PC-3 (cell line): ENCODE measurements around the gene USP40. TPM values are rescaled to one million over a fixed set of nuclear protein-coding genes. Genes with fewer than 3 reads are reported as not detected.

Experiments
- ATAC-seq: fragments of 200-7000 bp; cut with Tn5 transposase; 2 replicates; pipeline ENCODE4 v1.9.1; 2020; ENCODE audit warnings: mild to moderate bottlenecking, moderate library complexity
- BruUV-seq: library from RNA; stranded (reverse); fragments of 400-500 nt; replicated peaks from 2 replicates; lab custom pipeline; 2021; lab: Mats Ljungman, UMichigan
- CTCF ChIA-PET: fragments of 300-600 bp; sonication (Branson Sonifier 250); formaldehyde crosslinking; loops from one replicate; lab custom pipeline; 2022; ENCODE audit warnings: antibody characterized with exemption; lab: Charles Lee
- POLR2A ChIA-PET: fragments of 300-600 bp; sonication (Branson Sonifier 250); formaldehyde crosslinking; loops from one replicate; lab custom pipeline; 2022; ENCODE audit warnings: antibody characterized with exemption; ENCODE audit not compliant: unreplicated experiment; lab: Charles Lee
- DNase-seq: peaks from one replicate; pipeline ENCODE4 v3.0.0-alpha.2; 2015
- H2AFZ ChIP-seq: fragments of 300-600 bp; sonication (generic); 2 replicates; pipeline ENCODE4 v1.6.0; 2016; ENCODE audit warnings: antibody characterized with exemption, low read length
- H3F3A ChIP-seq: fragments of 300-600 bp; sonication (generic); one replicate; pipeline ENCODE4 v1.6.0; 2017; ENCODE audit warnings: antibody characterized with exemption, low read length, control low read depth, mild to moderate bottlenecking; ENCODE audit not compliant: unreplicated experiment
- H3K27ac ChIP-seq: fragments of 300-600 bp; sonication (generic); 2 replicates; pipeline ENCODE4 v1.5.1; 2016; ENCODE audit warnings: mild to moderate bottlenecking, low read length
- H3K27me3 ChIP-seq: fragments of 300-600 bp; sonication (generic); 2 replicates; pipeline ENCODE4 v1.6.1; 2016; ENCODE audit warnings: low read length, mixed read lengths
- H3K36me3 ChIP-seq: fragments of 300-600 bp; sonication (generic); 2 replicates; pipeline ENCODE4 v1.6.1; 2016; ENCODE audit warnings: low read depth, mixed run types, low read length, mixed read lengths
- H3K4me1 ChIP-seq: fragments of 300-600 bp; sonication (generic); 2 replicates; pipeline ENCODE4 v1.5.1; 2016; ENCODE audit warnings: low read length; ENCODE audit not compliant: insufficient read depth
- H3K4me2 ChIP-seq: fragments of 300-600 bp; sonication (generic); 2 replicates; pipeline ENCODE4 v1.6.0; 2016; ENCODE audit warnings: low read length
- H3K4me3 ChIP-seq: fragments of 300-600 bp; sonication (generic); 2 replicates; pipeline ENCODE4 v1.5.1; 2016; ENCODE audit warnings: mild to moderate bottlenecking, low read length, mixed read lengths
- H3K79me2 ChIP-seq: fragments of 300-600 bp; sonication (generic); 2 replicates; pipeline ENCODE4 v1.6.1; 2017; ENCODE audit warnings: low read length, mixed read lengths
- H3K9ac ChIP-seq: fragments of 300-600 bp; sonication (generic); 2 replicates; pipeline ENCODE4 v1.6.0; 2016; ENCODE audit warnings: mild to moderate bottlenecking, low read length
- H3K9me2 ChIP-seq: fragments of 300-600 bp; sonication (generic); replicated peaks from 2 replicates; pipeline ENCODE4 v1.6.1; 2016; ENCODE audit warnings: mixed run types, low read length, mixed read lengths
- H3K9me3 ChIP-seq: fragments of 300-600 bp; sonication (generic); 2 replicates; pipeline ENCODE4 v1.6.1; 2016; ENCODE audit warnings: low read length, mixed read lengths
- H4K20me1 ChIP-seq: fragments of 300-600 bp; sonication (generic); 2 replicates; pipeline ENCODE4 v1.6.1; 2016; ENCODE audit warnings: low read length, mixed read lengths
- EZH2 ChIP-seq: fragments of 300-600 bp; sonication (generic); IDR thresholded peaks from one replicate; pipeline ENCODE4 v1.6.1; 2017; ENCODE audit warnings: antibody characterized with exemption, mild to moderate bottlenecking, low read length; ENCODE audit not compliant: unreplicated experiment
- EZH2phosphoT487 ChIP-seq: fragments of 300-600 bp; sonication (generic); IDR thresholded peaks from 2 replicates; pipeline ENCODE4 v1.6.1; 2018; ENCODE audit warnings: mild to moderate bottlenecking, antibody characterized with exemption, low read length, borderline replicate concordance
- intact Hi-C: fragments of 100-400 bp; cut with micrococcal nuclease; formaldehyde crosslinking; loops from 2 replicates; pipeline ENCODE4 v1.9.0; 2023
- total RNA-seq: library from RNA; depleted of rRNA; stranded (reverse); fragments of >200 nt; gene quantifications from 2 replicates; pipeline ENCODE4 v1.2.3, GENCODE V29; 2014
- TF ChIP-seq, protein P1 (sequence below): fragments of 300-600 bp; sonication (generic); conservative IDR thresholded peaks from 2 replicates; pipeline ENCODE4 v1.5.1; 2017; ENCODE audit warnings: antibody characterized with exemption, low read depth, mild to moderate bottlenecking, low read length

Gene USP40
- total RNA-seq, 1 experiment from 2014 or later: 32.1 TPM

- no peaks in the 10 kb centered on the region for H4K20me1 ChIP-seq
- no peak overlapping the region for H3K9ac ChIP-seq
- no peak overlapping the region for H3K4me3 ChIP-seq
- H3K27ac ChIP-seq: no peak overlapping the region
- peak; percentile 84 for ATAC-seq
- CTCF ChIA-PET: no interaction called here
- H3K27me3 ChIP-seq: no peaks in the 10 kb centered on the region
- intact Hi-C loops: no loop called here
- POLR2A ChIA-PET: interaction anchor here (0.6 to 0.7 kb wide), 2 partner anchors 17 to 47 kb away, joined by 3 to 5 read pairs; no protein-coding TSS in a partner anchor
- H3K79me2 ChIP-seq: no peaks in the 10 kb centered on the region
- no peak for DNase-seq
- H3K36me3 ChIP-seq: peaks cover 21% of the 10 kb centered on the region
- H2AFZ ChIP-seq: no peak overlapping the region
- no peaks in the 10 kb centered on the region for H3F3A ChIP-seq
- TF ChIP-seq, protein P1, sequence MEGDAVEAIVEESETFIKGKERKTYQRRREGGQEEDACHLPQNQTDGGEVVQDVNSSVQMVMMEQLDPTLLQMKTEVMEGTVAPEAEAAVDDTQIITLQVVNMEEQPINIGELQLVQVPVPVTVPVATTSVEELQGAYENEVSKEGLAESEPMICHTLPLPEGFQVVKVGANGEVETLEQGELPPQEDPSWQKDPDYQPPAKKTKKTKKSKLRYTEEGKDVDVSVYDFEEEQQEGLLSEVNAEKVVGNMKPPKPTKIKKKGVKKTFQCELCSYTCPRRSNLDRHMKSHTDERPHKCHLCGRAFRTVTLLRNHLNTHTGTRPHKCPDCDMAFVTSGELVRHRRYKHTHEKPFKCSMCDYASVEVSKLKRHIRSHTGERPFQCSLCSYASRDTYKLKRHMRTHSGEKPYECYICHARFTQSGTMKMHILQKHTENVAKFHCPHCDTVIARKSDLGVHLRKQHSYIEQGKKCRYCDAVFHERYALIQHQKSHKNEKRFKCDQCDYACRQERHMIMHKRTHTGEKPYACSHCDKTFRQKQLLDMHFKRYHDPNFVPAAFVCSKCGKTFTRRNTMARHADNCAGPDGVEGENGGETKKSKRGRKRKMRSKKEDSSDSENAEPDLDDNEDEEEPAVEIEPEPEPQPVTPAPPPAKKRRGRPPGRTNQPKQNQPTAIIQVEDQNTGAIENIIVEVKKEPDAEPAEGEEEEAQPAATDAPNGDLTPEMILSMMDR: no peak
- no peaks in the 10 kb centered on the region for H3K9me2 ChIP-seq
- H3K4me2 ChIP-seq: no peak overlapping the region
- BruUV-seq: no TSS peak
- H3K4me1 ChIP-seq: peaks cover 16% of the 10 kb centered on the region
- no peaks in the 10 kb centered on the region for H3K9me3 ChIP-seq
Observed at GRCh38 chr2:233495503-233496496, 70.8 kb downstream of the USP40 start.

DNA sequence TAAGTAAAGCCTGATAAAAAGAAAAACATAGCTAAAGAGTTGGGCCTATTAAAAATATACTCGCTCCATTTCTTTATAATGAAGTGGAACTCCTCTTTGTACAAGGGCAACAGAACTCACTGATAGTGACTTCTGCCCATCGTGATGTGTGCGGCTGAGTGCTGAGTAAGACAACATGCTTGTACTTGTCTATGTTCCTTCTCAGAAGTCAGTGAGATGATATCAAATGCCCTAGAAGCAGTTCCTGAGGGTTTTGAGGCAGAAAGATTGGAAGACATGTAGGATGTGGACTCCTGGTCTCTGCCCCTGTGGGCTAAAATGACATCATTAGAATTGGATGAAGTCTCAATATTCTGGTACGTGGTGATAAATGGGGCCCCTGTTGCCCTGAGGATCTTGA lies 73.8 kb downstream of the USP40 start:
- H3F3A ChIP-seq: peaks cover 5% of the 10 kb centered on the region
- H3K4me3 ChIP-seq: no peak overlapping the region
- intact Hi-C loops: no loop called here
- TF ChIP-seq EZH2: no peak
- no peak for TF ChIP-seq EZH2phosphoT487
- TF ChIP-seq, protein P1: no peak
- no peaks in the 10 kb centered on the region for H3K9me3 ChIP-seq
- no peak overlapping the region for H3K27ac ChIP-seq
- BruUV-seq: no TSS peak
- DNase-seq: no peak
- no peak overlapping the region for H3K9ac ChIP-seq
- H3K27me3 ChIP-seq: no peaks in the 10 kb centered on the region
- H3K4me1 ChIP-seq: peaks cover 19% of the 10 kb centered on the region
- CTCF ChIA-PET: no interaction called here
- H3K36me3 ChIP-seq: peaks cover 24% of the 10 kb centered on the region
- no peaks in the 10 kb centered on the region for H3K9me2 ChIP-seq
- no peak overlapping the region for H2AFZ ChIP-seq
- H3K79me2 ChIP-seq: no peaks in the 10 kb centered on the region
- no peak for ATAC-seq
- POLR2A ChIA-PET: no interaction called here
- no peaks in the 10 kb centered on the region for H4K20me1 ChIP-seq
- H3K4me2 ChIP-seq: no peak overlapping the region

- no peaks in the 10 kb centered on the region for H3K9me2 ChIP-seq
- H3K27ac ChIP-seq: no peak overlapping the region
- POLR2A ChIA-PET: no interaction called here
- H3K4me2 ChIP-seq: no peak overlapping the region
- no peak overlapping the region for H2AFZ ChIP-seq
- DNase-seq: no peak
- H3K27me3 ChIP-seq: no peaks in the 10 kb centered on the region
- H3K9ac ChIP-seq: no peak overlapping the region
- peaks cover 24% of the 10 kb centered on the region for H3K4me1 ChIP-seq
- BruUV-seq: no TSS peak
- TF ChIP-seq, protein P1: no peak
- no peak for TF ChIP-seq EZH2phosphoT487
- no peak for TF ChIP-seq EZH2
- H3K4me3 ChIP-seq: no peak overlapping the region
- H3F3A ChIP-seq: peaks cover 9% of the 10 kb centered on the region
- ATAC-seq: no peak
- no peaks in the 10 kb centered on the region for H4K20me1 ChIP-seq
- H3K9me3 ChIP-seq: no peaks in the 10 kb centered on the region
- CTCF ChIA-PET: no interaction called here
- H3K36me3 ChIP-seq: peaks cover 23% of the 10 kb centered on the region
- intact Hi-C loops: no loop called here
- no peaks in the 10 kb centered on the region for H3K79me2 ChIP-seq
Observed at GRCh38 chr2:233492078-233492477, 74.5 kb downstream of the USP40 start.
